HG03439 (cell line): Measurements from ENCODE around the gene AP4M1.

Source experiments
- ATAC-seq: cut with Tn5 transposase; IDR thresholded peaks from one replicate; pipeline ENCODE4 v1.9.1; 2021; ENCODE audit warnings: mild to moderate bottlenecking, moderate library complexity; ENCODE audit not compliant: unreplicated experiment

Gene AP4M1

DNA sequence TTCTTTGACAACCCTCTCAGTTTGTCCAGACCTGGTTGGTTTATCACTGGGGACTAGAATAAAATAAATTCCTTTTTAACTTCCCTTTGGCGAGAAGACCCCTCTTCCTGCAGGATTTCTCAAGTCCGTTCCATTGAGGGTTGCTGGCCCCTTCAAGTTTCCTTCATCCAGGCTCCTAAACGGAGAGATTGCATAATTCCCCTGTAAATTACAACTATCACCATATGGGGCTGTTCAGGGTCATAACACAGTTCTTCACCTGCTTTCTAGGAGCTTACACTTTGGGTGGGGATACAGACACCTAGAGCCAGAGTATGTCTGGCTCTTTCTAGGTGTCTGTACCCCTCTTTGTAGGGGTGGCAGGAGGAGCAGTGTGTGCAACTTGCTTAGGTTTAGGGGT is 15.9 kb upstream of the AP4M1 start:
- no peak for ATAC-seq

DNA sequence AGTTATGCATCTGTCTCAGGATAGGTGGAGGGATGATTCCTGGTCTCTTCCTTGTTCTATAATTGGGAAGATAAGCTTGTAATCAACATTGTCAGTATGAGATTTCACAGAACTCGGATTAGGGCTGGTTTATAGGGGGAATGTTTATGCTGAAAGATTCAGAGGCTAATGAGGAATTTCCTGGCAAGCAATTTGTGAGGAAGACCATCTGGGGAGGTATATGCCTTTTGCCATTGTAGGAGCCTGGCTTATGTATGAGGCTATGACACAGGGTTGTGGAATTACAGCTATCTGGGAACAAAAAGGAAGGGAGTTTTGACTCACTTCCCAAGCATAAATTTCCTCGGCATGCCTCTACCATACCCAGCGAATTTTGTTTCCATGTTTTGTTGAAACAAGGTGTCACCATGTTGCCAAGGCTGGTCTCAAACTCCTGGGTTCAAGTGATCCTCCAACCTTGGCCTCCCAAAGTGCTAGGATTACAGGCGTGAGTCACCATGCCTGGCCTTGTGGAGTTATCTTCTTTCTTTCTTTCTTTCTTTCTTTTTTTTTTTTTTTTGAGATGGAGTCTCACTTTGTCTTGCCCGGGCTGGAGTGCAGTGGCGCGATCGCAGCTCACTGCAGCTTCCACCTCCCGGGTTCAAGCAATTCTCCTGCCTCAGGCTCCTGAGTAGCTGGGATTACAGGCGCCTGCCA is 14.2 kb upstream of the AP4M1 start:
- no peak for ATAC-seq

DNA sequence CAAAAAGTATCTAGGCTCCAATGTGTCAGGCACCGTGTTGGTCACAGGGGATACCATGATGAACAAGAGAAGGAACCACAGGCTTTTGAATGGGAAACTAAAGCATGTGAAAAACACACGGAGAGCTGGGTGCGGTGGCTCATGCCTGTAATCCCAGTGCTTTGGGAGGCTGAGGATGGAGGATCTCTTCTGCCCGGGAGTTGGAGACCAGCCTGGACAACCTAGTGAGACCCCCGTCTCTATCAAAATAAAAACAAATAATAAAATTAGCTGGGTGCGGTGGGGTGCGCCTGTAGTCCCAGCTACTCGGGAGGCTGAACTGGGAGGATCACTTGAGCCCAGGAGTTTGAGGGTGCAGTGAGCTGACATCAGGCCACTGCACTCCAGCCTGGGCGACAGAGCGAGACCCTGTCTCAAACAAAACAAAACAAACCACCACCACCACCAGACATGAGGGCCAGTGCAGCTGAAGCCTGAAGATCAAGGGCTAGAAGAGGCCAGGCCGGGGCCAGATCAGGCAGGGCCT is 13.3 kb upstream of the AP4M1 start:
- ATAC-seq, result no peak

DNA sequence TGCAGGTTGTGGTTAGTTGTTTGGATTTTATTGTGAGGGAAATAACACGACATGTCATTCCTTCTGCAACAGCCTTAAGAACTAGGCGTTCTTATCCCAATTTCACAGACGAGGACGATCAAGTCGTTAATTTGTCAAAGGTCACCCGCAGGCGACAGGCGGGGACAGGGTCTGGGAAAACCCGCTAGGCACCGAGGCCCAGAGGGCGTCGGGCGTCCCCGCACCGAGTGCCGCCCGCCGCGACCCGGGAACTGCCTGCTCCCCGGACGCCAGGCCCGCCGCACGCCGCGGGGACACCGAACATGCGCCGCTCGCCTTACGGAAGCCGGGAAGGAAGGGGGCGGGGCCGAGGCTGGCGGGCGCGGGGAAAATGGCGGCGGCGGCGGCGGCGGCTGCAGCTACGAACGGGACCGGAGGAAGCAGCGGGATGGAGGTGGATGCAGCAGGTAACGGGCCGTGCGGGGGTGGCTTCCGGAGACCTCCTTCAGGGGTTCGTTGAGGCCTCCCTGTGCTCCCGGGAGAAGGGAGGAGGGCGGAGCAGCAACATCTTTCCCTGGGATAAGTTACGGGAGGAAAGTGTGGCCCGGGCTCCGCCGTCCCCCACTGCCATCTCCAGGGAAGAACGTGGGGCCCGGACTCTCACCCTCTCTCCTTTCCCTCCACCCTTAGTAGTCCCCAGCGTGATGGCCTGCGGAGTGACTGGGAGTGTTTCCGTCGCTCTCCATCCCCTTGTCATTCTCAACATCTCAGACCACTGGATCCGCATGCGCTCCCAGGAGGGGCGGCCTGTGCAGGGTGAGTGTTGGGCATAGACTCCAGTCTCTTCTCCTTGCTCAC is 12.6 kb upstream of the AP4M1 start, which contains the start of gene COPS6:
TSS of gene COPS6 (plus strand) at position 349 of the 837 bp plus-strand sequence. CDS start at position 371, 22 bp downstream.
- no peak for ATAC-seq

DNA sequence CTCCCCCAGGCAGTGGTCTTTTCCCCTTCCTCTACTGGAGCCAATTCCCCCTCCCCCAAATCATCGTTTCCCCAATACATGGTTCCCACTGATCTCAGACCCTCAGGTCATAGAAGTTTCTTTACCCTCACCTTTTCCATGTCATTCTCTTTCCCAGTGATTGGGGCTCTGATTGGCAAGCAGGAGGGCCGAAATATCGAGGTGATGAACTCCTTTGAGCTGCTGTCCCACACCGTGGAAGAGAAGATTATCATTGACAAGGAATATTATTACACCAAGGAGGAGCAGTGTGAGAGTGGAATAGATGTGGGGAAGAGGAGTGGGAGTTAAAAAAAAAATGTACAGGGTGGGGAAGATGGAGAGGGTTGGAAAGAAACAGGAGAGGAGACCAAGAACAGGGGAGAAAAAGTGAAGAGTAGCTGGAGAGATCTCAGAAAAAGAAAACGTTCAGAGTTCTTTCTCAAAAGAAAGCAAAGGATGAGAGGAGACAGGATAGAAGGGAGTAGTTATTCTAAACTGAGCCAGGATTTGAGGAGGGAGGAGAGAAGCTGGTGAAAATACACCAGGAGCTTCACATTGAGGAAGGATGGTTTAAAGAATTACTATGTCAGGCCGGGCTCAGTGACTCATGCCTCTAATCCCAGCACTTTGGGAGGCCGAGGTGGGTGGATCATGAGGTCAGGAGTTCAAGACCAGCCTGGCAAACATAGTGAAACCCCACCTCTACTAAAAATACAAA is 11.8 kb upstream of the AP4M1 start:
- ATAC-seq, result no peak

DNA sequence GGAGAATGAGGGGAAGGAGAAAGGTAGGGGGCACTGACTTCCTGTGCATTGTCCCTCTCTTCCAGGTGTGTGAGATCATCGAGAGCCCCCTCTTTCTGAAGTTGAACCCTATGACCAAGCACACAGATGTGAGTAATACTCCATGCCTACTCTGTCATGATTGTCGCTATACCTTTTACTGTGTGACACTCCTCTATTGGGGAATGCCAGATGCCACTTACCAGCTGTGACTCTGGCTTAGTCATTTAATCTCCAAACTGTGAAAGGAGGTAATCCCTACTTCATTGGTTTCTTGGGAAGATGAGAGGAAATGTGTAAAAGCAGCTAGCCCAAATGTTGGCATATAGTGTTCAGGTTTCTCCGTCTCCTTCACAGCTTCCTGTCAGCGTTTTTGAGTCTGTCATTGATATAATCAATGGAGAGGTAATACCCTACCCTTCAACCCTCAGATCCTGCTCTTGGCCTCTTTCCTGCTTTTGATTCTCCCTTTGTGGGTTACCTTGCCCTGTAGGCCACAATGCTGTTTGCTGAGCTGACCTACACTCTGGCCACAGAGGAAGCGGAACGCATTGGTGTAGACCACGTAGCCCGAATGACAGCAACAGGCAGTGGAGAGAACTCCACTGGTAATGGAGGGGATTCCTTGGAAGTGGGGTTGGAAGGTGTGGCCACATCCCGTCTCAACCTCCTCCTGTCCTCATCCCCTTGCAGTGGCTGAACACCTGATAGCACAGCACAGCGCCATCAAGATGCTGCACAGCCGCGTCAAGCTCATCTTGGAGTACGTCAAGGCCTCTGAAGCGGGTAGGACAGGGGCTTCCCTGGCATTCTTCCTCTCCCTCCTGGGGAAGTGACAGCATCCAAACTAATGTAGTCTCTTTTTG is 10.7 kb upstream of the AP4M1 start:
- ATAC-seq, result no peak

DNA sequence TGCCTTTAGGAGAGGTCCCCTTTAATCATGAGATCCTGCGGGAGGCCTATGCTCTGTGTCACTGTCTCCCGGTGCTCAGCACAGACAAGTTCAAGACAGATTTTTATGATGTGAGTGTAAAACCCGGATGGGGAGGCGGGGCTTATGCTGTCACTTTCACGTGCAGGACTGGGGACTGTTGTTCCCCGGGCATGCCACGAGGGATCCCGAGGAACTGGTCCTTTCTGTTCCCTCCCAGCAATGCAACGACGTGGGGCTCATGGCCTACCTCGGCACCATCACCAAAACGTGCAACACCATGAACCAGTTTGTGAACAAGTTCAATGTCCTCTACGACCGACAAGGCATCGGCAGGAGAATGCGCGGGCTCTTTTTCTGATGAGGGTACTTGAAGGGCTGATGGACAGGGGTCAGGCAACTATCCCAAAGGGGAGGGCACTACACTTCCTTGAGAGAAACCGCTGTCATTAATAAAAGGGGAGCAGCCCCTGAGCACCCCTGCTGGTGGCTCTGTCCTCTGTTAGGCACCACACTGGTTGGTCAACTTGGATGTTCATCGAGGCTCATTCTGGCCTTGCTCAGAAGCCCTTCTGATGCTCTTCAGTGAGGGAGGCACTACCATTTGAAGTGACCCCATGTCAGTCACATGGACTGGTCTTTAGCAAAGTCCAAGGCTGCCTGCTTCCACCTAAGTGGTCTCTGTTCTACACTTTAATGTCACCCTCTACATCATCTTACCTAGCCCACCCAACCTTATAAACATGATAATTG is 9.8 kb upstream of the AP4M1 start:
- ATAC-seq, result no peak

DNA sequence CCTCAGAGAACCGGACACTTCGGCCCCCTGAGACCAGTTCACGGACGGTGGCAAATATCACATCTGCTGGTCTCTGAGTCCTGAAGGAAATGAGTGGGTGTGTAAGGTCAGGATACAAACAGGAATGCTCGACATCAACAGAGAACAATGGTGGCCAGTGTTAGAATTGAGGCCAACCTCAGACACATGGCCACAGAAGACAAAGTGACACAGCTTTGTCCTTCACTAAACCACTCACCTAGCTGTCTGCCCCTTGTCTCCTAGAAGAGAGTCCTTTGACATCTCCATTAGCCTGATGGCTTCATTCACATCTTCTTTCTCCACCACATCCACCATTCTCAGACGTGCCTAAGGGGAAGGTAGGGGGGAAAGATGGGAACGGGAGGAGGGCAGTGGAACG is 8.4 kb upstream of the AP4M1 start:
- ATAC-seq, result no peak

DNA sequence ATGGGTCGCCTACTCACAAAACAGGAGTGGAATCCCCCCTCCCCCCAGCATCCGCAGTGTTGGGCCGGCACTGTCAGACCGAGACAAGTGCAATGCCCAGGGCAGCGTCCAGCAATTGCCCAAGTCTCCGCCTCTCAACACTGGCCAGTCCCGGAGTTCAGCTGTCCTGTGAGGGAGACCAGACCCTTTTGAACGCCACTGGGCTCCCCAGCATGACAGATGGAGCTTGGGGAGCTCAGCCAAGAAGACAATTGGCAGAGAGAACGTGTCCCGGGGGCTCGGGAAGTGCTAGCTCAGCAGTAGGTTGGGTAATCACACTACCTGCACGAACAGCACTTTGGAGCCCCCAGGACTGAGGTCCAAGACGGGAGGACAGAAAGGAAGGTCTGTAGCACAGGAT is 7.9 kb upstream of the AP4M1 start:
- ATAC-seq, result no peak

DNA sequence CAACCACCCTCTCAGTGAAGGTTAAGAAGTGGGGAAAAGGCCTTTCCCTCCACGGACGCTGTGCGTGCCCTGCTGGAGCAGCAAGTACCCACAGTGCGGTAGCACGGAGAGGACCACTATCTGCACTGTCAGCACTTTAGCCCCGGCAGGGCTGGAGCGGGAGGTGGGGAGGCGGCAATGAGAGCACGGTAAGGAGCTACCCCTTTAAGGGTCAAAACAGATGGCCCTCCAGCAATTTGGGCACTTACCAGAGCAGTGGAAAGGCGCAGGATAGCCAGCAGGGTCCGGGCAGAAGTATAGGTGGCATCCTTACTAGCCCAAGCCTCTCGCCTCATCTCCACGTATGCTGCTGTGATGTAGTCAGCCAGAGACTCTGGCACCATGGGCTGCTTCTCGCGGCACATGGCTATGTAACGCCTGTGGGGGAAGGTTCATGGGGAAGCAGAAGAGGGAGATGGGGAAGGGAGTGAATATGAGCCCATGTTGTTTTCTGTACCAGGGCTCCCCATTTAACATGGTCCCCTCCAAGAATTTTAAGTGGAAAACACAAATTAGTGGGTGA is 7.4 kb upstream of the AP4M1 start:
- ATAC-seq, result no peak

DNA sequence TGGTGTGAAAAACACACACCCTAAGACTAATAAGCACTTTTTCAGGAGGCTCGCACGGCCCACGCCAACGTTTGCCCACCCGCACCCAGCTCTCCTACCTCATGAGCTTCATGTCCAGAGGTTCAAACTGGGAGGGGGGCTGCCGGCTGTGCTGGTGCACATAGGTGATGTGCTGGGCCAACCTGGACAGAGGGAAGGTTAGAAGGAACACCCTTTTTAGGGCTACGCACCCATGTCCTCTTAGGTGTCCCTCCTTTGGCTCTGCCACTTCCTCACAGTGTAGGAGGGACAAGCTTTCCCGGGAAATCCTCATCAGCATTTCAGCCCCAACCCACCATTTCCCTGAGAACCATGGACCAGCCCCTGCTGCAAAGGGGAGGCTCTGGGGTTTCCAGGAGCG is 6.2 kb upstream of the AP4M1 start:
- ATAC-seq, result no peak

DNA sequence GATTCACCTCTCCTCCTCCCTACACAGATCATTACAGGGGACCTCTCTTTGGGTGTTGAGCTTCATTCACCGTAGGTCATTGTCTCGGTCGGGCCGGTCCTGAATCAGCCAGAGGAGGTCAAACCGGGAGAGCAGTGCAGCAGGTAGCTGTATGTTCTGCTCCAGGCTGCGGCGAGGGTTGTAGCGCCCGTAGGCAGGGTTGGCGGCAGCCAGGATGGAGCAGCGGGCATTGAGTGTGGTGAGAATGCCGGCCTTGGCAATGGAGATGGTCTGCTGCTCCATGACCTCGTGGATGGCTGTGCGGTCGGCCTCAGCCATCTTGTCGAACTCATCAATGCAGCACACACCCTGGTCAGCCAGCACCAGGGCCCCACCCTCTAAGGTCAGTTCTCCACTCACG is 5.7 kb upstream of the AP4M1 start:
- ATAC-seq, result no peak

DNA sequence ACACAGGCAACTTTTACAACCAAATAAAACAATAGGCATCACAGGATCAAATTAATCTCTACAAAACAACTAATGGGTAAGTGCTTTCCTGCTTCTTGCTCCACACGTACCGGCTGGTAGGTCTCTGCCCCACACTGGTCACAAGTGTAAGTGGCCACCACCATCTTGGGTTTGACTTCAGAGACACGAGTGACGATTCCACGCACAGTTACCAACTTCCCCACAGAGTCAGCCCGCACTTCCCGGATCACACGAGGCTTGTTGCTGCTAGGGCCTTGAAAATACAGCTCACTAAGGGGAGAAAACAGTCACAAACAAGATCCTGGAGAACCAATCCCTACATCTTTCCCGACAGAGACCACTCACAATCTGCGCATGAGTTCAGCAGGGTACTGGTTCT is 2.5 kb upstream of the AP4M1 start:
- no peak for ATAC-seq

DNA sequence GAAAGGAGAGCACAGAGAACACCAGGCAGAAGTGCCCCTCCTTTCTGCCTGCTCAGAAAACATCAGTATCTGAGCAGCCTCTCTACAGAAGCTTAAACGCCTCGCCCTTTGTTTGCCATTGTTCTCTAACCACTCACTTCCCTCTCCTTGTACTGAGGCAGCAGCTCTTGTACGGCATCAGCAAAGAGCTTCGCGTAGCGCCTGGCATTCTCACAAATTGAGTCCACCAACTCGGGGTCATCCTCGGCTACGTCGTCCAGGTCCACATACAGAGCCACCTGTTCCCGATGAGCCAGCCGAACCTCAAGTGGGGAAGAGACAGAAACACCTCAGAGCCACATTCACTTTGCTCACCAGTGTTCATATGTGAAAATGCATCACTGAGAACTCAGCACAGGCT is 2.0 kb upstream of the AP4M1 start:
- ATAC-seq, result no peak

DNA sequence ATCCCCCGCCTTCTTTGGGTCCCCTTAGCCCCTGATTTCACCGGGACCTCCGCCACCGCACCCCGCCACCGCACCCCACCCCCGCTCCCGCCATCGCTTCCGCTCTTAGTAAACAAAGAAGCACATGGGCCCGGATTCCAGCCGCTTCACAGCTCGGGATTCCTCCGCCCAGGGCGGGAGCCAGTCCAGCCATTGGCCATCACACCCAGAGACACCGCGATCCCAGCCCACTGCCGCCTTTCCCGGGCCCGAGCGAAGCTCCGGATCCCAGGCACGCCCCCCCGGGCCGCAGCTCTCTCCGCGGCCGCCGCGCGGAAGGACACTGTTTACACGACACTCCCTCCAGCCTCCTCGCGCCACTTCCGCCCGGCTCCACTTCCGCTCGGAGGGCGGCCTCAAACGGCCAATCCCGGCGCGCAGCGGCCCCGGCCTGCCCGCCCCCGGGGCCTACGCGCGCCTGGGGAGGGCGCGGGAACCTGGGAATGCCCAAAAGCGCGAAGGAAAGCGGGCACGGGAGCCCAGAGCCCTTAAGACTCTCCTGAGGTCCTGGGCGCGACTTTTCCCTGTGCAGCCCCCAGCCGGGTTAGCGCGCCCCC is 925 bp upstream of the AP4M1 start:
- ATAC-seq, result peak; percentile 57

DNA sequence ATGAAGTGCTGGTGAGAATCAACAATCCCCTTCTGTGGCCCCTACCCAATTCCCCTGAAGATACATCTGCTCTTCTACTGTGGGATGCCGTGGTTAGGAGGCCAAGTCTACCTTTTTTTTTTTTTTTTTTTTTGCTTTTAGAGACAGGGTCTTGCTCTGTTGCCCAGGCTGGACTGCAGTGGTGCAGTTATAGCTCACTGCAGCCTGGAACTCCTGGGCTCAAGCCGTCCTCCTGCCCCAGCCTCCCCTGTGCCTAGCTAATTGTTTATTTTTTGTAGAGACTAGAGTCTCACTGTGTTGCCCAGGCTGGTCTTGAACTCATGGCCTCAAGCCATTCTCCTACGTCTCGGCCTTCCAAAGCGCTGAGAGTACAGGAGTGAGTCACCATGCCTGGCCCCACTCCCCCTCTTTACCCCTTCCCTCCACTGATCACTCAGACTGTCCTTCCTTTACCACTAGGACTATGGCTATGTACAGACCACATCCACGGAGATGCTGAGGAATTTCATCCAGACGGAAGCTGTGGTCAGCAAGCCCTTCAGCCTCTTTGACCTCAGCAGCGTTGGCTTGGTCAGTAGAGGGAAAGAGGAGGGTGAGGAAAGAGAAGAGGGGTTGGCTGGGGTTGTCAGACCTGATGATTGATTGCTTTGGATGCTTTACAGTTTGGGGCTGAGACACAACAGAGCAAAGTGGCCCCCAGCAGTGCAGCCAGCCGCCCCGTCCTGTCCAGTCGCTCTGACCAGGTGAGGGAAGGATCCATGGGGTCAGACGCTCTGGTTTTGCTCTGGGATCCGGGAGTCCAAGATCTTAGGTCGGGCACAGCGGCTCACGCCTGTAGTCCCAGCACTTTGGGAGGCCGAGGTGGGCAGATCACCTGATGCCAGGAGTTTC is 1.8 kb downstream of the AP4M1 start:
- ATAC-seq, result no peak

DNA sequence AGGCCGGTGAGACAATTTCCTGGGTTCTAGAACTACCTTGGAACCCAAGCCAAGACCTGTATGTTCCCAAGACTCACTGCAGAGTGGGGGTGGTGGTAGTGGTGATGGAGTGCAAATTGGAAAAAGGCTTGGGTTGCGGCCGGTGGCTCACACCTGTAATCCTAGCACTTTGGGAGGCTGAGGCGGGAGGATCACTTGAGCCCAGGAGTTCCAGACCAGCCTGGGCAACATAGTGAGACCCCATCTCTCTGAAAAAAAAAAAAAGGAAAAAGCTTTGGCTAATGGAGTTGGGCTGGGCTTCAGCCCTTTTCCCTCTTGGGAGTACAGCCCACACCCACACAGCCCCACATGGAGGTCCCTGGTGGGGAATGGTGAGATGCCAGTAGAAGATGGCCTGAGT is 4.1 kb downstream of the AP4M1 start:
- ATAC-seq, result no peak

DNA sequence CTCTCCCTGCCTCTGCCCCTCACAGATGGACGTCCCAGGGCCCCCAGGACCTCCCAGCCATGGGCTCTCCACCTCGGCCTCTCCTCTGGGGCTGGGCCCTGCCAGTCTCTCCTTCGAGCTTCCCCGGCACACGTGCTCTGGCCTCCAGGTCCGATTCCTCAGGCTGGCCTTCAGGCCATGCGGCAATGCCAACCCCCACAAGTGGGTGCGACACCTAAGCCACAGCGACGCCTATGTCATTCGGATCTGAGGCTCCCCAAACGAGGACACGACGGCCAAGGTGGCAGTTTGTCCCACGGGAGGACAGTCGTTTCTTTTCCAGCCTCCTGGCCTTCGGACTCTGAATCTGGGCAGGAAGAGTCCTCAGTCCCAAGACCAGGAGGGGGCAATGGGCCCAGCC is 5.2 kb downstream of the AP4M1 start:
- no peak for ATAC-seq
